Measurements from ENCODE around the gene MT1B.

Gene MT1B

DNA sequence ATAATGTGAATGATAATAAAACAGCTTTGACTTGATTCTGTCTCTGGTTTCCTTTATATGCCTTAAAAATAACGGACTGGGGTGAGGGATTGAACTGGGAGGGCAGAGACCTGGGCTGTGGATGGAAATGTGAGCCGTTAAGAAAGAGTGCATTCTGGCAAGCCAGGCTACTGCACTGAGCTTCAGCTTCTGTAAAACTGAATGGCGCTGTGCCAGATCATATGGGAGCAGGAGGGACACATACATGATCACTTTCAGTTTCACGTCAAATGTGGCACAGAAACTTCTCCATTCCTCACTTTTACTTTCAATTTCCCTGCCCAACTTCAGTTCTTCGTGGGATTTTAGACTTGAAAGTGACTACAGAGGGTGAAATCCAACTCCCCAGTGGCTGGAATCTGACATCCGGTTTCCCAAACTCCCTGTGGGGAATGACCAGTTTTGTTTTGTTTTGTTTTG, 42.2 kb upstream of the MT1B start:
- TF ChIP-seq SIN3A (IDR thresholded peaks at IDR 0.05; ENCODE audit: borderline replicate concordance, insufficient read depth, low read length) (no peak), REST (IDR thresholded peaks at IDR 0.05; ENCODE audit: insufficient read depth in 1 of 2, low read depth in 2 of 2, low read length in 2 of 2) (no peak), FOXP2 (optimal IDR thresholded peaks at IDR 0.05; ENCODE audit: borderline replicate concordance, extremely low read depth, extremely low read length, insufficient read depth) (no peak), TAF1 (IDR thresholded peaks at IDR 0.05; ENCODE audit: borderline replicate concordance, insufficient read depth, low read length) (no peak), POLR2AphosphoS5 (IDR thresholded peaks at IDR 0.05; ENCODE audit: low read depth, low read length) (no peak)

GRCh38 chr16:56610017-56610608, 41.6 kb upstream of the MT1B start:
- no peak for TF ChIP-seq TAF1 (IDR thresholded peaks at IDR 0.05; ENCODE audit: borderline replicate concordance, insufficient read depth, low read length)
- TF ChIP-seq SIN3A (IDR thresholded peaks at IDR 0.05; ENCODE audit: borderline replicate concordance, insufficient read depth, low read length): no peak
- TF ChIP-seq POLR2AphosphoS5 (IDR thresholded peaks at IDR 0.05; ENCODE audit: low read depth, low read length): no peak
- TF ChIP-seq REST (IDR thresholded peaks at IDR 0.05; ENCODE audit: insufficient read depth in 1 of 2, low read depth in 2 of 2, low read length in 2 of 2): no peak
- no peak for TF ChIP-seq FOXP2 (optimal IDR thresholded peaks at IDR 0.05; ENCODE audit: borderline replicate concordance, extremely low read depth, extremely low read length, insufficient read depth)

- no peak for TF ChIP-seq REST (IDR thresholded peaks at IDR 0.05; ENCODE audit: insufficient read depth in 1 of 2, low read depth in 2 of 2, low read length in 2 of 2)
- no peak for TF ChIP-seq POLR2AphosphoS5 (IDR thresholded peaks at IDR 0.05; ENCODE audit: low read depth, low read length)
- TF ChIP-seq FOXP2 (optimal IDR thresholded peaks at IDR 0.05; ENCODE audit: borderline replicate concordance, extremely low read depth, extremely low read length, insufficient read depth): no peak
- TF ChIP-seq SIN3A (IDR thresholded peaks at IDR 0.05; ENCODE audit: borderline replicate concordance, insufficient read depth, low read length): no peak
- TF ChIP-seq TAF1 (IDR thresholded peaks at IDR 0.05; ENCODE audit: borderline replicate concordance, insufficient read depth, low read length): no peak
Observed at GRCh38 chr16:56610609-56611111, 41.0 kb upstream of the MT1B start.

- TF ChIP-seq SIN3A (IDR thresholded peaks at IDR 0.05; ENCODE audit: borderline replicate concordance, insufficient read depth, low read length): no peak
- TF ChIP-seq TAF1 (IDR thresholded peaks at IDR 0.05; ENCODE audit: borderline replicate concordance, insufficient read depth, low read length): no peak
- no peak for TF ChIP-seq REST (IDR thresholded peaks at IDR 0.05; ENCODE audit: insufficient read depth in 1 of 2, low read depth in 2 of 2, low read length in 2 of 2)
Observed at GRCh38 chr16:56611281-56611833, 40.3 kb upstream of the MT1B start.
